HG03439 (cell line): ENCODE measurements around the gene NRG3.

Source experiments
- ATAC-seq: cut with Tn5 transposase; IDR thresholded peaks from one replicate; pipeline ENCODE4 v1.9.1; 2021; ENCODE audit warnings: mild to moderate bottlenecking, moderate library complexity; ENCODE audit not compliant: unreplicated experiment

The NRG3 gene

GRCh38 chr10:82757901-82758300, 882.9 kb downstream of the NRG3 start:
- no peak for ATAC-seq

DNA sequence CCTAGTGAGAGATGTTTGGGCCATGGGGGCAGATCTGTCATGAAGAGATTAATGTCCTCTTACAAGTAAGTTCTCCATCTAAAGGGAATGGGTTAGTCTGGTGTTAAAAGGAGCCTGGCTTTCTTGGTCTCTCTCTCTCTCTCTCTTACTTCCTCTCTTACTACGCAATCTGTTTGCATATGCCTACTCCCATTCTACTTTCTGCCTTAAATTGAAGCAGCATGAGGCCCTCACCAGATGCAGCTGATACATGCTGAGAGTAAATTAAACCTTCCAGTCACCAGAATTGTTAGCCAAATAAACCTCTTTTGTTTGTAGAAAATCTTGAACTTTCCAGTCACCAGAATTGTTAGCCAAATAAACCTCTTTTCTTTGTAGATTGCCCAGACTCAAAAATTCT, 884.1 kb downstream of the NRG3 start:
- no peak for ATAC-seq

- ATAC-seq, result no peak
Measured at GRCh38 chr10:82762641-82763040, 887.6 kb downstream of the NRG3 start.

- no peak for ATAC-seq
Measured at GRCh38 chr10:82768040-82768439, 893.0 kb downstream of the NRG3 start.

GRCh38 chr10:82778908-82779307, 903.9 kb downstream of the NRG3 start:
- ATAC-seq, result no peak

DNA sequence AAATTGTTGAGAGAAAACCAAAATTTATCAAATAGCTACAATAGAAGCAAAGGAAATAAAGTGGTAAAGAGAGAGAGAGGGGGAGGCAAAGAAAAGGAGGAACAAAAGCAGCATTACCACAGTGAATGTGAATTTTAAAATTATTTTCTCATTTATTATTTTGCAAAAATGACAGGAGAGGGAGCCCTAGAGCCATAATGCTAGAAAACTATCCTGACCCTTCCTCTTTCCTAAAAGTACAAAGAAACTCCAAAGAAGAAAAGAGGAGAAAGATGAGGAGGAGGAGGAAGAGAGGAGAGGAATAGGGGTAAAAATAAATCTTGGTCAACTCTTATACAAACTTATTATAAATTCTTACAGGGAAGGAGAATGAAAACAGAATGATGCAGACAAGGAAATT, 921.5 kb downstream of the NRG3 start:
- ATAC-seq, result no peak

- no peak for ATAC-seq
Measured at GRCh38 chr10:82801289-82801688, 926.3 kb downstream of the NRG3 start.

DNA sequence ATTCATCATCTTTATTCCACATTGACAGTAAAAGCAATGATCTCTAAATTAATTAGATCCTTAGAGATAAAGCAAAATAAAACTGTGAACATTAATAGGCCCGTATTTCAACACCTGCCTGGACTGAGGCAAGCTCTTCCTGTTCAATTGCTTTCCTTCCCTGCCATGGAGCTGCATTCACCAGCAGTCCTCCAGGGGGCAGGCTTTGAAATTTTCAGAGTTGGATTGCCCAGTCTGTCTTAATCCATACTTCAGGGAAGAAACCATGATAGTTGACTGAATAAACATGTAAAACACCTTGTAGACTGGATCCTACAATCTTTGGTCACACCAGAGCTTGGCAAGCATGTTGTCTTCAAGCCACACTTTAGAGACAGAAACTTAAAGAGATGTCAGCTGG, 936.6 kb downstream of the NRG3 start:
- no peak for ATAC-seq

DNA sequence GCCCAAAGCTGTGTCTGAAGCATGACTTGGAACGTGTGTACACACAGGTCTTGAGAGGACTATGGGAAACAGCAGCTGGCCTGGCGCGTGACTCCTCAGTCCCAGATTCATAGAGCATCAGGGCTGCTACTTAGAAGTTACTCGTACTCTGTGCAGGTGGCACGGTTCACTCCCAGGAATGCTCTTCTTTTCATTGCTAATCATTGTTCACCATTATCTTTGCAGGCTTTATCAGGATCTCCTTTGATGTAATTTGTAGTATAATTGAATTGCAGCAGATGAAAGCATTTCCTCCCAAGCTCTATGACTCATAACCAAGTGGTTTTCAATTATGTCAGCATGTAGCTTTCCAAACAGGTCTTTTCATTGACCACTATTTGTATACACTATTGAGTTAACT, 938.9 kb downstream of the NRG3 start:
- ATAC-seq, result no peak

DNA sequence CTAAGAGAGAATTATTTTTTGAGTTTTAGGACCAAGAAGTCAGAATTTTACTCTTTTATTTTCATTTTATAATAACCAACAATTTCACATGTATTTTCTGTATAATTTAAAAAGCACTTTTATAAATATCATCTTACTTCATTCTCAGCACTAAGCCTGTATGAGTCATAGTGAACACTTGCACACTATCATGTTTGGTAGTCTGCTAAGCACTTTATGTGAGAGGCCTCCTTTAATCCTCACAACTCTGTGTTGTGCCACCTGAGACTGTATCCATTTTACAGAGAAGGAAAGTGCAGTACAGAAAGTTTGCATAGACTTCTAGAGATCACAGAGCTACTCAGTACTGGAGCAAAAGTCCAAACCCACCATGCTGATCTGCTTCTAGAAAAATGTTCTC, 939.6 kb downstream of the NRG3 start:
- no peak for ATAC-seq

- ATAC-seq, result no peak
Measured at GRCh38 chr10:82815680-82816079, 940.7 kb downstream of the NRG3 start.

DNA sequence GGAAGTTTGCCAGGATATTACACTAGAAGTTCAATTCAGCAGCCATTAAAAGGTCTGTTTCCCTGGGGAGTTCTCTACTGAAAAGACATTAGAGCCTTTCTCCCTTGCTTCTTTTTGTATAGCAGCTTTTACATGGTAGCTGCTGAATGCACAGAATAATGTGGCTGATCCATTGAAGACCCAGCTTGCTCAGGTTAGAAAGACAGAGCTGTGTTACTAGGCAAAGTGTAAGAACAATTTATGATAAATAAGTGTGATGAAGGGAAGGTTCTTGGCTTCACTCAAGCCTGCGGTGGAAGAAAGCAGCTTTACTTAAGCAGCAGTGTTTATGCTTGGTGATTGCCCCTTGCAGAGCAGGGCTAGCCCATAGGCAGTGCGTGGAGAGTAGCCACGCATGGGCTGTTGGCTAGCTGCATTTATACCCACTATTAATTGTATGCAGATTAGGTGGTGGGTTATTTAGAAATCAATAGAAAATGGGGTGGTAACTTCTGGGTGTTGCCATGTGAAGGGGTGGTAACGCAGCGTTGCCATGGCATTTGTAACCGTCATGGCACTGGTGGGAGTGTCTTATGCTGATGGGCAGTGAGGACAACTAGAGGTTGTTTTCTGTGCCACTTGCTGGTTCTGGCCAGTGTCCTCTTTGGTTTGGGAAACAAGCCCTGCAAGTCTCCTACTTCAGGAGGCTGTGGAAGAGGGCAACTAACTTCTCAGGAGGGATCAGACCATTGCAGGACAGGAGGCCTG, 942.9 kb downstream of the NRG3 start:
- ATAC-seq, result no peak

GRCh38 chr10:82821043-82821442, 946.0 kb downstream of the NRG3 start:
- ATAC-seq, result no peak

DNA sequence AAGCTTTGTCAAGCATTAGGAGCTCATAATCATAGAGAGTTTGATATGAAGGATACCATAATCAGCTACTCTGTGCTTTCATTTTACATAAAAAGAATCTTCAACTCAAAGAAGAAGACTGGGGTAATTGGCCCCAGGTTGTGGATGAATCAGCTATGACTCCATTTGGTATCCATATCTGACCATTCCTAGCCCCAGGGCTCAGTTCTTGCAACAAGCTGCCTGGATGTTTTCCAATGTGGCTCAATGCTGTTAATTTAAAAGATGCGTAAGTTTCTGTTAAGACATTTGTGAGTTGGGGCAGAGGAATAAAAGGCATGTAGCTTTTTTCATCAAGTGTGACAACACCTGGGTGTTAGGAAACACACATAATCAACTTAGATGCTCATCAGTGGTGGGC, 951.1 kb downstream of the NRG3 start:
- no peak for ATAC-seq

- ATAC-seq, result no peak
Measured at GRCh38 chr10:82827901-82828300, 952.9 kb downstream of the NRG3 start.

DNA sequence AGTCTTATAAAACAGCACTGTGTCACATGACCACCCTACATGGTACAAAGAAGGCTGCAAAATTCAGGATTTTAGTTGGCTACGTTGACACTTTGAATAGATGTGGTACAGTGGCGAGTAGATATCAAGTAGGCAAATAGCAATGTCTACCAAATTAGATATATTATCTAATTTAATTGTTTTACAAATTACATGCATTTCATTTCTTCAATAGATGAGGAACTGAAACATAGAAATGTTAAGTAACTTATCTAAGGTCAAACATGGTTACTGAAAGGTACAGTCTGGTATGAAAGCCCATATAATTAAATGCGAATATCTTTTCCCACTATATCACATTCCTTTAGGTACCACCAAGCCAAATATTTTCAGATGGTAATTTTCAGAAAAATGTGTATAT, 972.2 kb downstream of the NRG3 start:
- no peak for ATAC-seq

GRCh38 chr10:82850191-82850590, 975.2 kb downstream of the NRG3 start:
- ATAC-seq, result no peak

DNA sequence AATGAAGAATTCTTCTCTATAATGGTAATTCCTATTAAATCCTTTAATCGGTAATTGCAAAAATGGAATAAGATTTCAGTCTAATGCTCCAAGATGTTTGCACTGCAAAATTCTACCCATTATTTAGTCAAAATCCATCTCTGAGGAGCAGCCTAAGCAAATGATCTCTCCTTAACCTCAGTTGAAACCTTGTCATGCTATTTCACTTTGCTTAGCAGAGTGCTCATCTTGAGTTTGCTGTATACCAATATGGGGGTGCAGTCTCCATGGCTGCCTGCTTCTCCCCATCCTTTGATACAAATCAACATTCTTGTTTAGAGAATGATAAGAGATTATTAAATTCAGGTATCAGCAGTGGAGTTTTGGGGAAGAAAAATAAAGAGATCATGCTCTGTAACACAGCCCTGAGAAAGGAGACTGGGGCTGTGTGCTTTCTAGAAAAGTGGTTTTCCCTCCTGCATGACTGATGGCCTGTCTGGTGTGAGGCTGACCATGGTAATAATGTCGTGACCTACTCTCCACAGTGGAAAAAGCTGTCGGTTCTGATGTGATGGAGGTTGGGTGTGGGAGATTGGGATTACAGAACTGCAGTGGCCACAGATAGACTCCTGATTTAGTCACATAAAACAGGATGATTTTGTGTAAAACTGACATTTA, 982.1 kb downstream of the NRG3 start:
- no peak for ATAC-seq

GRCh38 chr10:82861889-82862288, 986.9 kb downstream of the NRG3 start:
- no peak for ATAC-seq

- ATAC-seq, result no peak
Measured at GRCh38 chr10:82865366-82865765, 990.4 kb downstream of the NRG3 start.

GRCh38 chr10:82866424-82867020, 991.5 kb downstream of the NRG3 start:
- no peak for ATAC-seq

- no peak for ATAC-seq
Measured at GRCh38 chr10:82867056-82867455, 992.1 kb downstream of the NRG3 start.
